ENCODE measurements around the gene INAFM2.

The INAFM2 gene

GRCh38 chr15:40342416-40343320 is 19.2 kb downstream of the INAFM2 start:
- TF ChIP-seq EZH2 (optimal IDR thresholded peaks at IDR 0.05; ENCODE audit: low read depth, low read length) (no peak), EZH2phosphoT487 (IDR thresholded peaks at IDR 0.05; ENCODE audit: low read length) (no peak), CTCF (IDR thresholded peaks at IDR 0.05; ENCODE audit: low read length) (no peak)
- no peaks in the 10 kb centered on the region for H3K36me3 ChIP-seq (replicated peaks; ENCODE audit: insufficient read depth, low read length)
- no peaks in the 10 kb centered on the region for H3K9me3 ChIP-seq (replicated peaks; ENCODE audit: insufficient read depth, low read length)
- H3K27ac ChIP-seq (ENCODE audit: low read length) = no peak overlapping the region
- no peaks in the 10 kb centered on the region for H3F3A ChIP-seq (ENCODE audit: insufficient read depth, low read length)
- no peak overlapping the region for H3K4me2 ChIP-seq (ENCODE audit: low read depth, low read length)
- H3K4me3 ChIP-seq (ENCODE audit: low read length) = no peak overlapping the region
- no peaks in the 10 kb centered on the region for H3K79me2 ChIP-seq (ENCODE audit: low read length)
- peaks cover 3% of the 10 kb centered on the region; the same call in 1 of the 2 replicates for H3K4me1 ChIP-seq (ENCODE audit: low read length)
- no peaks in the 10 kb centered on the region for H3K9me2 ChIP-seq (replicated peaks; ENCODE audit: insufficient read depth, low read length)
- no peak for DNase-seq
- no peak overlapping the region for H2AFZ ChIP-seq (ENCODE audit: low read length)
- no peaks in the 10 kb centered on the region for H3K27me3 ChIP-seq (replicated peaks; ENCODE audit: insufficient read depth, low read length)
- H3K9ac ChIP-seq (ENCODE audit: low read length) = no peak overlapping the region
- H4K20me1 ChIP-seq (ENCODE audit: insufficient read depth, low read length) = no peaks in the 10 kb centered on the region

- Histone ChIP-seq H3K27me3 (replicated peaks; ENCODE audit: insufficient read depth, low read length) (no peaks in the 10 kb centered on the region), H3K9me3 (replicated peaks; ENCODE audit: insufficient read depth, low read length) (no peaks in the 10 kb centered on the region), H3K4me2 (ENCODE audit: low read depth, low read length) (no peak overlapping the region), H3F3A (ENCODE audit: insufficient read depth, low read length) (no peaks in the 10 kb centered on the region), H3K9me2 (replicated peaks; ENCODE audit: insufficient read depth, low read length) (no peaks in the 10 kb centered on the region), H2AFZ (ENCODE audit: low read length) (no peak overlapping the region), H4K20me1 (ENCODE audit: insufficient read depth, low read length) (no peaks in the 10 kb centered on the region), H3K9ac (ENCODE audit: low read length) (no peak overlapping the region), H3K27ac (ENCODE audit: low read length) (no peak overlapping the region), H3K4me1 (ENCODE audit: low read length) (no peaks in the 10 kb centered on the region), H3K79me2 (ENCODE audit: low read length) (no peaks in the 10 kb centered on the region), H3K36me3 (replicated peaks; ENCODE audit: insufficient read depth, low read length) (no peaks in the 10 kb centered on the region), H3K4me3 (ENCODE audit: low read length) (no peak overlapping the region)
- no peak for DNase-seq
- no peak for TF ChIP-seq EZH2 (optimal IDR thresholded peaks at IDR 0.05; ENCODE audit: low read depth, low read length)
- TF ChIP-seq EZH2phosphoT487 (IDR thresholded peaks at IDR 0.05; ENCODE audit: low read length) = no peak
- no peak for TF ChIP-seq CTCF (IDR thresholded peaks at IDR 0.05; ENCODE audit: low read length)
Observed at GRCh38 chr15:40343512-40343911, 20.0 kb downstream of the INAFM2 start.

- no peaks in the 10 kb centered on the region for H4K20me1 ChIP-seq (ENCODE audit: insufficient read depth, low read length)
- no peaks in the 10 kb centered on the region for H3K79me2 ChIP-seq (ENCODE audit: low read length)
- DNase-seq = no peak
- H3K9me3 ChIP-seq (replicated peaks; ENCODE audit: insufficient read depth, low read length) = no peaks in the 10 kb centered on the region
- H2AFZ ChIP-seq (ENCODE audit: low read length) = no peak overlapping the region
- no peak overlapping the region for H3K4me3 ChIP-seq (ENCODE audit: low read length)
- H3K27me3 ChIP-seq (replicated peaks; ENCODE audit: insufficient read depth, low read length) = no peaks in the 10 kb centered on the region
- no peaks in the 10 kb centered on the region for H3K4me1 ChIP-seq (ENCODE audit: low read length)
- H3K9ac ChIP-seq (ENCODE audit: low read length) = no peak overlapping the region
- no peak overlapping the region for H3K4me2 ChIP-seq (ENCODE audit: low read depth, low read length)
- H3K36me3 ChIP-seq (replicated peaks; ENCODE audit: insufficient read depth, low read length) = no peaks in the 10 kb centered on the region
- no peak overlapping the region for H3K27ac ChIP-seq (ENCODE audit: low read length)
- TF ChIP-seq CTCF (IDR thresholded peaks at IDR 0.05; ENCODE audit: low read length) (no peak), EZH2 (optimal IDR thresholded peaks at IDR 0.05; ENCODE audit: low read depth, low read length) (no peak), EZH2phosphoT487 (IDR thresholded peaks at IDR 0.05; ENCODE audit: low read length) (no peak)
- H3F3A ChIP-seq (ENCODE audit: insufficient read depth, low read length) = no peaks in the 10 kb centered on the region
- no peaks in the 10 kb centered on the region for H3K9me2 ChIP-seq (replicated peaks; ENCODE audit: insufficient read depth, low read length)
Observed at GRCh38 chr15:40344217-40344616, 20.7 kb downstream of the INAFM2 start.
